HG03565 (cell line): Measurements from ENCODE around the gene SRSF7.
A peak's percentile ranks its signal among the peaks of the same experiment; 100 is the strongest.
"Not testable (repeated sequence)": the region's sequence is repeated elsewhere in the genome, so short reads cannot be mapped to it uniquely, and the experiment has no call there.

Source experiments
- ATAC-seq: cut with Tn5 transposase; IDR thresholded peaks from one replicate; pipeline ENCODE4 v1.9.1; 2021; ENCODE audit warnings: mild to moderate bottlenecking, moderate library complexity; ENCODE audit not compliant: unreplicated experiment

Gene SRSF7

DNA sequence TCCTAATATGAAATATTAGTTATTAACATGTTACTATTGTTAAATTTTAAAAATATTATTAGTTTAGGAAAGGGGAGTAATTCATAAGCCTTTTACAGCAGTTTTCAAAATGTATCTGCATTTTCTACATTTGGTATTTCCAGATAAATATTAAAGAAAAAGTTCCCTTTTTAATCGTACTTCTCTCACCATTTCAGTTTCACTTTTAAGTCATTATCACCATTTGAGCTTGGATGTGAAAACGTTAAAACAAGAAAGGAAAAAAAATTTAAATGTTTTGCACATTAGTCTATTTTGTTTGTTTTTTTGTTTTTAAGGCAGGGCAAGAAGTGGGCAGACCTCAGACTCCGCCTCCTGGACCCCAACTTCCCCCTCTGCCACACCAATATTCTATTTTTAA lies 3.3 kb upstream of the SRSF7 start:
- ATAC-seq, result no peak

GRCh38 chr2:38754049-38754448 lies 2.9 kb upstream of the SRSF7 start:
- ATAC-seq, result no peak

DNA sequence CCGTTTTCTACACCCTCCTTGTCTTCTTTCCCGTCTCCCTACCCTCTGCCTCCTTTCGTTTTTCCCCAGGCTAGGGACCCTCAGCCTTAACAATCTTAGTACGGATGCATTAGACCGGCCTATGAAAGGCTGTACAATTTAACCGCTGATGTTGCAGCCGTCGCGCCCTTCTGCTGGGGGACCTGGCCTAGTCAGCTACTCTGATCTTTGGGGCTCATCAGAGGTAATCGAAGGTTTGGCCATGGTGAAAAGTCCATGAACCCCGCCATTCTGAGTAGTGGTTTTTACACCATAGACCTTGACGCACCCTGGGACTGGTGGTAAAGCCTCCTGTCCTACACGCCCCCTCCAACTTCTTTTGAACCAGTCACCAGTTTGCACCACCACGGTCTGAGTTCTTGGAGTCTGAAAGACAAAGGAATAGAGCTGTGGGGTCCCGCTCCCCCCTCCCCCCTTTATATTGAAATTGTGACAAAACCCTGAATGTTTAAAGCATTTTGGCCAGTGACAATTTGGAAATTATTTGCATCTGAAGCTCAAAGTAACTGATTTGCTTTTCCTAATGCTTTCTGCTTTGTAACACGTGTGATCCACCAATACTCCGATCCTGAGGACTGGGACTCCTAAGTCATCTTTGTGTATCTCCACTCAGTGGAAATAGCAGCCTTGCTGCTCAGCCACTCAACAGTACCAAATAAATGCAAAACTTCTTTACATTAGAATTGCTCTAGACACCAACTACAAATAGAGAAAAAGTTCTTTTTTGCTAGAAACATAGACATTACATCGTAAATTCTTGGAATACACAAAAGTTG lies 642 bp upstream of the SRSF7 start:
- ATAC-seq, result peak; percentile 2

DNA sequence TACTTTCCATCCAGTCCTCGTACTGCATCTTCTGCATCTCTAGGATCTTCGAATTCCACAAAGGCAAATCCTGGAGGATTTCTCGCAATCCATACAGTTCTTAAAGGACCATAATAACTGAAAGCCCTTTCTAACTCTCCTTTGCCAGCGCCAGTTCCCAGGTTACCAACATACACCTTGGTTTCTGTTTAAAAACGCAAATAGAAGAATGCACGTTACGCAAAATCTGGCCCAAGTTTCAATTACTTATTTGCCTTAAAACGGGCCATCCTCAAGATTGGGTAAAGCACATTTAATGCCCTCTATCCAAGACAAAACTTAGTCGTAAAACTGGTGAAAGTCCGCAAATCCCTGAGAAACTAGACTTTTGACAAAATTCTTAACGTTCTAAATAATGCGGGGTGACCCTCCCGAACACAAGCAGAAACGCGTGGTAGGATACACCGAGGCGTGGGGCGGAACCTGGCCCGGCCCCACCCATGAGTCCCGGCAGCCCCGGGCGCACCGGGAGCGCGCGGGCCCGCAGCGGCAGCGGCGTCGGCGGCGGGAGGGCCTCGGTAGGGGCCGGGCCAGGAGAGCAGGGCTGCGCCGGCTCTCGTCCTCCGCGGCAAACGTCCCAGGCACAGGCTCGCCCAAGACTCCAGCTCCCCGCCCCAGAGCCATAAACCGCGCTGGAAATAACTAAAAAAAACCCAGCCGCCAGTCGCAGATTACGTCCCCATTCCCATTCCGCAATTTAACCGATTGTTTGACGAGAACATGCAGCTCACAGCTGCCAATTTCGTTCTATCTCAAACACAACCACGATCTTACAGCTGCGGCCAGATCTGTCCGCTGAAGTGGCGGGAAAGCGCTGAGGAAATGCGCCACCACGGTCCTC lies 910 bp downstream of the SRSF7 start:
- ATAC-seq, result no peak

DNA sequence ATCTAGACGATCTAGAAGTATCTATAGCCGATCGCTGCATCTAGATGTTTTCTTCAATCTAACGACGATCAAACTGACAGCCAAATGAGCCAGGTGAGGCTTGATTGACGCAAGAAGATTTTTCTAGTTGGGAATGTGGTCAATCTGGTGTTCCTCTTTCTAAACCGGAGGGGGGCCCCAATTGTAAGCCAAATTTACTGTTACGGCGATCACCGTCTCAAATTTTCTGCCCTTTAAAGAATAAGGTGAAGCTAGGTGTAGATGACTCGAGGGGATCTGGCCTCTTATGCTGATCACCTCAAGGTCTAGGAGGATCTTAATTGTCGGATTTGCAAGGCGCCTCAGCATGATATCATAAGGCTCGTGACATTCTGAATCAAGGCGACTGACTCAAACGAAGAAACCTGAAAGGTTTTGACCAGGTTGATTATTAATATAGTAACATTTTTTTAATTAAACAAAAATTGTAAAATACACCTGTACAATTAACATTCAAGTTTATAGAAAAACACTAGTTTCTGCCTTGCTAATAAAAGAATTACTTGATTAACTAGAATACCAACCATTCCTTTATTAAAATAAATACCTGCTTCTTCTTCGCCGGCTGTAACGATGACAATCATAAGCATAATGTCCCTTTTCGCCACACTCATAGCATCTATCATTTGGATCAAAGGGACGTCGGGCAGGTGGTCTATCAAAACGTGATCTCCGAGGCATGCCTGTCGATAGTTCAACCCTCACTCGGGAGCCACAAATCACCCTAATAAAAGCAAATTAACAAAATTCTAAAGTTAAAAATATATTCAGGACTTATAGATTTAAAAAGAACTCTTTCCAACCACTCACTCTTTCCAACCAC lies 2.0 kb downstream of the SRSF7 start:
- no peak for ATAC-seq

GRCh38 chr2:38748391-38748790 lies 2.8 kb downstream of the SRSF7 start:
- no peak for ATAC-seq

- no peak for ATAC-seq
Measured at GRCh38 chr2:38747819-38748218, 3.3 kb downstream of the SRSF7 start.

- no peak for ATAC-seq
Measured at GRCh38 chr2:38747007-38747424, 4.1 kb downstream of the SRSF7 start.

GRCh38 chr2:38745267-38745666 lies 5.9 kb downstream of the SRSF7 start:
- no peak for ATAC-seq

DNA sequence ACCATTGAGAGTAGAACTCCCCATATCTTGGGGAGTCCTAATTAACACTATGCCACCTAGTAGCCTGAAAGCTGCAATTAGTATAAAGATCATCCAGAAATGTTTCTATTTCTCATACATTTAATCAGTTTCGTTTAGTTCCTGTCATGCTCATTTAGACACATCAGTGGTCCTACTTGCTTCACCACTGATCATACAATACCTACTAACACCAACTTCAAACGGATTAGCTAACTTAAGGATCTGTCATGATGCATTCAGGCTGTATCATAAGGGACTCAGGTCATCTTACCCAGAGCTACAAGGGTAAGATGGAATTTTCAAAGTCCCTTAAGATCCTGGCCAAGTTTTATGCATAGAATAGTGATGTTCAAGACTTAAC lies 6.8 kb downstream of the SRSF7 start:
- ATAC-seq, result no peak

GRCh38 chr2:38743672-38744398 lies 7.3 kb downstream of the SRSF7 start:
- no peak for ATAC-seq

DNA sequence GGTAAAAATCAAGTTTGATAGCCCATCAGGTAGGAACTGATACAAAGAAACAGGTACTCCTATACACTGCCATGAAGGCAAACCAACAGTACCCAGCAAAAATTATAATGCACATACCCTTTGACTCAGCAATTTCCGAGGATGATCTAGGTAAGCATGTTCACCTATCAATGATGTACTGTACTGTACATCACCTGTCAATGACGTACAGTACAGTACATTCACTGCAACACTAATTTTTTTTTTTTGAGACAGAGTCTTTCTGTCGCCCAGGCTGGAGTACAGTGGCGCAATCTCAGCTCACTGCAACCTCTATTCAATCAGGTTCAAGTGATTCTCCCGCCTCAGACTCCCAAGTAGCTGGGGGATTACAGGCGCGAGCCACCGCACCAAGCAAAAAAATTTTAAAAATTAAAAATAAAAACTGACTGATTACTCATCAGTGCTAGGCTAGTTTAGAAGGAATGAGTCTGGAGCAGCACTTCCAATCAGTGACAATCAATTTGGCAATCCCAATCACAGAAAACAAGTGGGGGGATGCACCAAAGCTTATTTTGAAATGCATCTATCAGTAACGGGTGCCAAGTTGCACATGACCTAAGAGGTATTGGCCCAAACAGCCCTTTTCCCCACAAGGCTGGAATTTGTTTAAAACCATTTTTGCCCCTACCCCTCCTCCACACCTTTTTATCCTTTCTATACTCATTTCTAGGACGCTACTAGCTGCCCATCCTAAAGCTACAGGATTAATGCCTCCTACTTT lies 8.2 kb downstream of the SRSF7 start:
- ATAC-seq, result no peak

DNA sequence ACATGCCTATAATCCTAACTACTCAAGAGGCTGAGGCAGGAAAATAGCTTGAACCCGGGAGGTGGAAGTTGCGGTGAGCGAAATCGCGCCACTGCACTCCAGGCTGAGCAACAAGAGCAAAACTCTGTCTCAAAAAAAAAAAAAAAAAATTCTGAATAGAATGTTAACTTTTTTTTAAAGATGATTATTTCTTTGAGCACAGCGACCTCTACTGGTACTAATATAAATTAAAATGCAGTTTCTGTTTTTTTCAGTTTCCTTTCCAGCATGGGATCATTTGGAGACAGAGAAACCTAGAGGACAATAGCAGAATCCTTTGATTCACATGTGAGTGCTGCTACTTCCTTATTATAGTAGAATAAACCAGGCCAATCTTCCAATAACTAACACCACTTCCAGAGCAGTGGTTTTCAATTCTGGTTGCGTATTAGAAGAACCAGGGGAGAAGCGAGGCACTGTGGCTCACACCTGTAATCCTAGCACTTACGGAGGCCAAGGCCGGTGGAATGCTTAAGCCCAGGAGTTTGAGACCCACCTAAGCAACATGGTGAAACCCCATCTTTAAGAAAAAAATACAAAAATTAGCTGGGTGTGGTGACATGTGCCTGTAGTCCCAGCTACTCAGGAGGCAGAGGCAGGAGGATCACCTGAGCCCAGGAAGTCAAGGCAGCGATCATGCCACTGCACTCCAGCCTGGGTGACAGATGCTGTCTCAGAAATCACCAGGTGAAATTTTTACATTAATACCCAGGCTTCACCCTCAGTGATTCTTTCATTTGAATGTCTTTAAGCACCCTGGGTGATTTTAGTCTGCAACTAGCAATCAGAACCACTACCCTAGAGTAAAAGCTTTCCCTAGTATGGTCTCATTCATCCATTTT lies 10.1 kb downstream of the SRSF7 start:
- ATAC-seq, result no peak

GRCh38 chr2:38739524-38739923 lies 11.6 kb downstream of the SRSF7 start:
- ATAC-seq, result no peak

GRCh38 chr2:38737925-38738324 lies 13.2 kb downstream of the SRSF7 start:
- ATAC-seq, result no peak

DNA sequence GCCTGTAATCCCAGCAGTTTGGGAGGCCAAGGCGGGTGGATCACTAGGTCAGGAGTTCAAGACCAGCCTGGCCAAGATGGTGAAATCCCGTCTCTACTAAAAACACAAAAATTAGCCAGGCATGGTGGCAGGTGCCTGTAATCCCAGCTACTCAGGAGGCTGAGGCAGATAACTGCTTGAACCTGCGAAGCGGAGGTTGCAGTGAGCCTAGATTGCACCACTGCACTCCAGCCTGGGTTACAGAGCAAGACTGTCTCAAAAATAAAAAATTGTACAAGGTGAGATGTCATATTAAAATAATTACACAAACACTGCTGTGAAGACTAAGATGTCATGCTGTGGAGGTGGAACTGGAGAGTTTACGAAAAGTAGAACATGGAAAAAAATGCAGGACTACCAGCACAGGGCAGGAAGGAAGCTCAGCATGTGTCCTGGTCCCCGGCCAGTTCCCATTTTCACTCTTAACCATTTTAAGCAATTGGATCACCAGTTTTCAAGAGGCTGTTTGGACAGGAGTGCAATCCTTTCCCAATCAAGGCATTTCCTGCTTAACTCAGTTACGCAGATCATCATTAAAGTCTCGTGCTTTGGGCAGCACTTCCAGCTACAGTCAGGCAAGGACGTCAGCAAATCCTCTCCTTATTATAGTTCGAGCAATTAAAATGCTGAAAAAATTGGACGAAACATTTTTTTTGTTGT lies 14.0 kb downstream of the SRSF7 start:
- not testable (repeated sequence) for ATAC-seq

DNA sequence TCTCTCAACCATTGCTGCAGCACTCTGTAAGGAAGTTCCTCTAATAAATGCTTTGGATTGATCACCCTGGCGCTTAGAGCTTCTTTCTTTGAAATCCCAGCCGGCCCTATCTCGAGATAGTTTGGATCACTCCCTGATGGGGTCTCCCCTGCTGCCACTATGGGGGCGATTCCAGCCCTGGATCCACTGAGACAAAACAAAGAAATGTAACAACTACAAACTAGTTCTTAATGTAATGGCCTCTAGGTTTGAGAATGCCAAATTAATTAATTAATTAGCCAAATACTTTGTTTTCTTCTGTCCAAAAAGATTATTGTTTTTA lies 15.2 kb downstream of the SRSF7 start:
- ATAC-seq, result no peak

GRCh38 chr2:38734299-38735058 lies 16.7 kb downstream of the SRSF7 start:
- no peak for ATAC-seq
